Measurements from ENCODE around the gene ADK.
"Not testable (repeated sequence)": the region's sequence is repeated elsewhere in the genome, so short reads cannot be mapped to it uniquely, and the experiment has no call there.

Gene ADK

GRCh38 chr10:74306227-74306982 lies 155.4 kb downstream of the ADK start:
- no peak for DNase-seq

- DNase-seq: no peak
These were observed 156.1 kb downstream of the ADK start for GRCh38 chr10:74307061-74307651.

DNA sequence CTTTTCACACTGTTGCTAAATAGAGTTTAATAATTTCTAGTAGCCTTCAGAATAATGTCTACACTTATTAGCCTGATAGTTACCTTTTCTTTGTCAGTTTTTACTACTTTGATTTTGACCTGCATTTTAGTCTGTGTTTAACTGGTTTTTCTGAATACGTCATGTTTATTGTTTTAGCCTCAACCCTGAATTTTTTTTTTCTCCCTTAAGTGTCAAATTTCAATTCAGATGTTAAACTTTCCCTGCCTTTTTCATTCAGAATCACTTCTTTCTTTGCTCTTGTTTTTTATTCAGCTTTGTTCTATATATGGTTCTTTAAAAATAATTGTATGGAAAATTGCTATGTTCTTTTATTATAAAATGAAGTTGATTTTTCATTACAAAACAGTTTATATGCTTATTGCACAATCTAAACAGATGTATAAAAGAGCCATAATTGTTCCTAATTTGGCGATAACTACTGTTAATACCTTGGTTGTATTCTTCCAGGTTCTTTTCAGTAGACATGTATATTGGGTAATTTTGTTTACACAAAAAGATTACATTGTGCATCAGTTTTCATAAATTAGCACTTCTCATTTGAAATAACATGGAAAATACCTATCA lies 159.7 kb downstream of the ADK start:
- DNase-seq: no peak

DNA sequence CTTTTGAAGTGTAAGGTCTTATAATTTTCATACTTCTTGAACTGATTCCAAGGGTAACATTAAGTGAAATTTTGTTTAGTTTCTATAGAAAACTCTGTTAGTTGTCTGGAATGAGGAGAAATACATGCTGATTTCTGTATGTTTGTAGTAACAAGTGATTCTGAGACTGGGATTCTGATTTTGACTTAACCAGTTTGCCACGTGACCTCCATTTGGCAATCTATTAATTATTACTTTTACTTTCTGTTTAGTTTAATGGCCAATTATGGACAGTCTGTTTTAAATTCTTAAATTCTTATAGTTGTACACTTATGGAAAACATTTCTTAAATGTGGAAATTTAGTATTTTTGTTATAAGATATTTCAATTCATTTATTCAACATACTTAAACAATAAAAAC lies 163.1 kb downstream of the ADK start:
- no peak for DNase-seq

GRCh38 chr10:74320026-74320425 lies 169.0 kb downstream of the ADK start:
- DNase-seq: no peak

DNA sequence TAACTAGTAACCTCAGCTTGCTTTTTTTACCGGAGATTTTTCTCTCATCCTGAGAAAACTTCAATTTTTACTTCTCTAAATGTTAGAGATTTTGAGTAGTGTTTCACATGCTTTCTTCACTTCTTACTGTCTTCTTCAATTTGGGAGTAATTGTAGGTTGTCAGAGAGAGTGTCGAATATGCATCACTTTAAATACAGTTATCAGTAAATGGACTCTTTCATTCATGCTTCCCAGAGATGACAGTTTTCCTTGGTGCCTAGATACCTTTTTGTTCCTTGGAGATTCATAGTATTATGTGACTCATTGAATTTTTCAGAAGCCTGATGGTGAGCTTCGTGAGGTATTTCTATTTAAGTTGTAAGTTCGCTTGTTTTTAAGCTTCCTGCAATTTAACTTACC lies 169.7 kb downstream of the ADK start:
- DNase-seq: no peak

DNA sequence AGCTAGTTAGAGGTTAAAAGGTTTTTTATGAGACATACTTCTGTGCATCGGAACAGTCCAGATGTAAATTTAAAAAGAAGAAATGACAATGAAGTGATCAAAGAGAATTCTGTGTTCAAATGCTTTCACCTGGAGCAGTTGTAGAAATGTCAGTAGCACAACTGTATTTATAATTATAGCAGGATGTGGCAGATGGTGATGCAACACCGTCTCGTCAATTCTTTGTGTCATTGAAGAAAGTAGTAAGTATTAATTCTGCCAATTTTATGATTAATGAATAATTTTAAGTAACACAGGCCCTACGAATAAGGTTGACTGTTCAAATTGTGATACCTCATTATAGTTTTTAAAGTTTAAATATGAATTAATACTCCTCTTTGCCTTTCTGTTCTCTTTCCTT lies 171.1 kb downstream of the ADK start:
- DNase-seq: no peak

DNA sequence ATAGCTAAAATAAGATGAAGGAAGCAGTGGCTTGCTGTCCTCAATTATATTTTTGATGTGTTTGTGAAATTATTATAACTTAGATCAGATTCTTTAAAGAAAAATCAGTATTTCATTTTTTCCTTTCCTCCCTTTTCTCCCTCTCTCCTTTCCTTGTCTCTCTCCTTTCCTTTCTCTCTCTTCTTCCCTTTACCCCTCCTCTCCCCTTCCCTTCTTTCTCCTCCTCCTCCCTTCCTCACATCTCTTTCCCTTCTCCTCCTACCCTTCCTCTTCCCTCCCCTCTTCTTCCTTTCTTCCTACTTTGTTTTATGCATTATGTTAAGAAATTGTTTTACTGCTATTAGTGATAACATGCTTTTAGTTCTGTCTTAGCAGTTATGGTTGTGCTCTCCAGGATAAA lies 171.5 kb downstream of the ADK start:
- DNase-seq: no peak

DNA sequence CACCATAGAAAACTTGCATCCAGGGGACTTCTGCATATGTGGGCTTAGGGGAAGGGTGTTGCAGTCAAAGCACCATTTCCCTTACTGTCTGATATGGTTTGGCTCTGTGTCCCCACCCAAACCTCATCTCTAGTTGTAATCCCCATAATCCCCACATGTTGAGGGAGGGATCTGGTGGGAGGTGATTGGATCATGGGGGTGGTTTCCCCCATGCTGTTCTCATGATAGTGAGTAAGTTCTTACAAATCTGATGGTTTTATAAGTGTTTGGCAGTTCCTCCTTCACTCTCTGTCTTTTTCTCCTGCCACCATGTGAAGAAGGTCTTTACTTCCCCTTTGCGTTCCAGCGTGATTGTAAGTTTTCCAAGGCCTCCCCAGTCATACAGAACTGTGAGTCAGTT lies 177.4 kb downstream of the ADK start:
- DNase-seq: no peak

DNA sequence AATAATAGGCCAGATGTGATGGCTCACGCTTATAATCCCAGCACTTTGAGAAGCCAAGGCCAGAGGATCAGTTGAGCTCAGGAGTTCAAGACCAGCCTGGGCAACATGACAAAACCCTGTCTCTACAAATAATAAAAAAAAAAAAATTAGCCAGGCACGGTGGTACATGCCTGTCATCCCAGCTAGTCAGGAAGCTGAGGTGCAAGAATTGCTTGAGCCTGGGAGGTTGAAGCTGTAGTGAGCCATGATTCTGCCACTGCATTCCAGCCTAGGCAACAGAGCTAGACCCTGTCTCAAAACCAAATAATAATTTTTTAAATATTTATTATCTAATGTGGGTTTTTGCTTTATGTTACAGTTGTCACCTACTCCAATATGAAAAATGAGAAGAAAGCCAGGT lies 178.9 kb downstream of the ADK start:
- no peak for DNase-seq

DNA sequence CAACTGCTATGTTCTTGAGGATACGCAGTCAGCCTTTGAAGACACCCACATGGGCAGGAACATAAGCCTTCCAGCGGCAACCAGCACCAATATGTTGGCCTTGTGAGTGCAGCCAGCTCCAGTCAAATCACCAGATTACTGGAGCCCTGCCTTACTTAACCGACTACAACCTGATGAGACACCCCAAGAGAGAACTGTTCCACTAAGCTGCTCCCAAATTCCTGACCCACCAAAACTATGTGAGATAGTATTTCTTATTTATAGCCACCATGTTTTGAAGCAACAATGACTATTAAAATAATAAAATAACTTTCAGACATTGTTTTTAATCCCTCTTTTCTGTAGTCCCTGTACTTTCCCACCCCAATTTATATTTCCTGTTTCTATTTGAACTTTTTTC lies 179.6 kb downstream of the ADK start:
- no peak for DNase-seq

DNA sequence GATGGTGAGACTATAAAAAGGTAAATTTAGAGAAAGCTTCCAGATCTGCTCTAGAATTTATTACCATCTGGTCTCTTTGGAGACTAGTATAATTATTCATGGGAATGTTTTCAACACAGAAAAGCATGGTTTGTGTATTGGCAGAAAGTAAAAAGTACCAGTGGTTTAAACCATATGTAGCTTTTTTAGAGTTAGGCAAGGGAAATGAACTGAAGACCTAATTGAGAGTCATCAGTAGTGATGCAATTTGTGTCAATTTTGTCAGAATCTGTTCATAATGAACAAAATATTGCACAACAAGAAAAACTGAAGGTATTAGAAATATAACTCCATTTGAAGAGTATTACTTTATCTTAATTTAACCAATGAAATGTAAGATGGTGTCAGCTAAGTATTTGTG lies 181.4 kb downstream of the ADK start:
- DNase-seq: no peak

DNA sequence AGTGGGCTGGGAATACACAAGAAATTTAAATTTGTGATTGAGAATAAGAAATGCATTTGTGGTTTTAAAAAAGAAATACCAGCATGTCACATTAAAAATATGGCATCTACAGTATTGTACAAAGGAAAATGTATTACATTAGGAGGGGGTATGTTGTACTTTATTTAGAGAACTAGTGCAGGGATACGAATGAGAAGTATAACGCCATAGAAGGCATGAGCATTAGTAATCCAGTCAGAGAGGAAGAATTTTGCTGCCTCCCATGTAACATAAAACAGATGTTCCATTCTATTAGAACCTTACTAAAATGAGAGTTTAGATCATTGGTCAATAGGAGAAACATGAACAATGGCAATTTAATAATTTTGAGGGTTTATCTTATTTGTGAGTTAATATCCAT lies 182.2 kb downstream of the ADK start:
- DNase-seq: no peak

GRCh38 chr10:74334221-74334620 lies 183.2 kb downstream of the ADK start:
- DNase-seq: no peak

GRCh38 chr10:74335501-74335900 lies 184.5 kb downstream of the ADK start:
- no peak for DNase-seq

DNA sequence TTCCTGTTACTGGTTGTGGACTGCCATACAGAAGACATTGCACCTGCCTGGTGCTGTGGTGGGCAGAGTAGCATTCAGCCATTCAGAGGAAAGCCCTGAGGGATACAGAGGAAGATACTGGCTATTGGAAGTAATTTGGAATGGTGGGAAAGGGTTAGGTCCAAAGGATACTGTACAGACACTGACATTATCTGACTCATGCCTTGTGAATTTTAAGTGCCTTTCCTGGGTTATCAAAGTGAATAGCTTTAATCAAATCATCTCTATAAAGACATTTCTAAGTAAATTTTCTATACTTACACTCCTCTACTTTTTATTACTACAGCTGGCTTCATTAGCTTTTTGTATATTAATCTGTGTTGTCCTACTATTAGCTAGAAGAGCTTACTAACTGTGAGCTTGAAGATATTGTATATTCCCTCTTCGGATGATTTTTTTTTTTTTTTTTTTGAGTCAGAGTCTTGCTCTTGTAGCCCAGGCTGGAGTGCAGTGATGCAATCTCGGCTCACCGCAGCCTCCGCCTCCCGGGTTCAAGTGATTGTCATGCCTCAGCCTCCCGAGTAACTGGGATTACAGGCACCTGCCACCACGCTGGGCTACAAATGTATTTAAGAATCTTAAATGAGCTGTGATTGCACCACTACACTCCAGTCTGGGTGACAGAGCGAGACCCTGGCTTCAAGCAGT lies 186.5 kb downstream of the ADK start:
- DNase-seq: no peak

- DNase-seq: no peak
These were observed 192.0 kb downstream of the ADK start for GRCh38 chr10:74342991-74343390.

DNA sequence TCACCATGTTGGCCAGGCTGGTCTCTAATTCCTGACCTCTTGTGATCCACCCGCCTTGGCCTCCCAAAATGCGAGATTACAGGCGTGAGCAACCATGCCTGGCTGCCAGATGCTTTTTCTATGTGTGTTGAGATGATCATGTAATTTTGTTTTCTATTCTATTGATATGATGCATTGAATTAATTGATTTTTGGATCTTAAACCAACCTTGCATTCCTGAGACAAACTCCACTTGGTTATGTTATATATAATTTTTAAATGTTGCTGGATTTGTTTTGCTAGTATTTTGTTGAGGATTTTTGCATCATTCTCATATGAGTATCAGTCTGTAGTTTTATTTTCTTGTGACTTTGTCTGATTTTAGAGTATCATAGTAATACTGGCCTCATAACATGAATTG lies 192.8 kb downstream of the ADK start:
- no peak for DNase-seq

DNA sequence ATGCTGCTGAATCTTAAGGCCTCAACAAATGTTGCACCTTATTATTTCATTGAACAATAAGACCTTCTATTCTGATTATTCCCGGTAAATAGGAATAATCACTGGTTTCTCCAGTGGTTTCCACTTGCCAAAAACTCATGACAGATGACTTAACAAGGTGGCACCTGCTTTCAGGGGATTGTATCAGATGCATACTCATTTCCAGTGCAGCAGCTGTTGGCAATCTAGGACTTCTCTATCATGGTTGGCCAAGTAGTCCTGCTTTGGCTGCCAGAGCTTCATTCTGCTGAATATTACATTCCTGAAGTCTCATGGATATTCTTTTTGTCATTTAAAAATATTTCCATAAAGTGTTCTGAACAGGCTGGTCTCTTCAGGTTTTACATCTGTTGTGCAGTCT lies 193.3 kb downstream of the ADK start:
- no peak for DNase-seq

- DNase-seq: no peak
These were observed 196.5 kb downstream of the ADK start for GRCh38 chr10:74347522-74347921.

GRCh38 chr10:74353021-74353420 lies 202.0 kb downstream of the ADK start:
- not testable (repeated sequence) for DNase-seq

- DNase-seq: no peak
These were observed 210.7 kb downstream of the ADK start for GRCh38 chr10:74361678-74362077.

DNA sequence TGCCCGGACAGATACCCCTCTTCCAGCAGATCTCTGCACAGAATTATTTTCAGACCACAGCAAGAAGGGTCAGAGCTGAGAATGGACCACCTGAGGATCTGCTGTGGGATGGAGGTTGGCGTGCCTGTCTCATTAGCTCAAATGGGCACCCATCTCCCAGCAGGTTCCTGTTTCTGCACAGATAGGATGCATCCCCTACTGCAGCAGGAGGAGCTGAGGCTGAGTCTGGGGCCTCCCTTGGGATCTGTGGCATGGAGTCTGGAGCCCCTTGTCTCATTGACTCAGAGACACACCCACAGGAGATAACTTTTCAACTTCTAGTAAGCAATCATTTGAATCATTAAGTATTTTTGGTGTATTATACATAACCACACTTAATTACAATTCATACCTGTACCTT lies 212.7 kb downstream of the ADK start:
- DNase-seq: no peak

DNA sequence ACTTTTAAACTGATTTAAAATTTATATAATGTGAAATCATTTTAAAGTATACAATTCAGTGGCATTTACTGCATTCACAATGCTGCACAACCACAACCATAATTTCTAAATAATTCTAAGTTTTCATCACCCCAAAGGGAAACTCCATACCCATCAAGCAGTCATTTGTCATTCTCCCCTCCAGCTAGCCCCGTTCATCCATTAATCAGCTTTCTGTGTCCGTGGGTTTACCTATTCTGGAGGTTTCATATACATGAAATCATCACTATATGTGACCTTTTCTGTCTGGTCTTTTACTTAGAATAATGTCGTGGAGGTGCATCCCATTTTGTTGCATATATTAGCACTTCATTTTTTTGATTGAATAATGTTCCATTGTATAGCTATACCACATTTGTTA lies 214.1 kb downstream of the ADK start:
- DNase-seq: no peak

Data from activated effector memory CD4-positive, alpha-beta T cell treated with anti-CD3 and anti-CD28 coated beads, Interleukin-2, amount 50 U/mL, for 16 hours (primary cell).